Stimulated activated CD8-positive, alpha-beta memory T cell treated with anti-CD3 and anti-CD28 coated beads, Interleukin-2, amount 100 ng/mL, for 1 hour (primary cell): ENCODE data around the gene BCKDK.
A peak's percentile ranks its signal among the peaks of the same experiment; 100 is the strongest.
"Not testable (repeated sequence)": the region's sequence is repeated elsewhere in the genome, so short reads cannot be mapped to it uniquely, and the experiment has no call there.

Experiments
- DNase-seq, 2 donors: peaks; one replicate each; pipeline ENCODE4 v3.0.0-alpha.2; 2020; ENCODE audit warnings: low read depth in 2 of 2

BCKDK gene

GRCh38 chr16:31094424-31095120 is 13.6 kb upstream of the BCKDK start, which contains the start of gene VKORC1:
Gene VKORC1 (minus strand): TSS chr16:31094797. CDS start chr16:31094729, 68 bp downstream.
- DNase-seq, result peak; percentile 60 to 68

DNA sequence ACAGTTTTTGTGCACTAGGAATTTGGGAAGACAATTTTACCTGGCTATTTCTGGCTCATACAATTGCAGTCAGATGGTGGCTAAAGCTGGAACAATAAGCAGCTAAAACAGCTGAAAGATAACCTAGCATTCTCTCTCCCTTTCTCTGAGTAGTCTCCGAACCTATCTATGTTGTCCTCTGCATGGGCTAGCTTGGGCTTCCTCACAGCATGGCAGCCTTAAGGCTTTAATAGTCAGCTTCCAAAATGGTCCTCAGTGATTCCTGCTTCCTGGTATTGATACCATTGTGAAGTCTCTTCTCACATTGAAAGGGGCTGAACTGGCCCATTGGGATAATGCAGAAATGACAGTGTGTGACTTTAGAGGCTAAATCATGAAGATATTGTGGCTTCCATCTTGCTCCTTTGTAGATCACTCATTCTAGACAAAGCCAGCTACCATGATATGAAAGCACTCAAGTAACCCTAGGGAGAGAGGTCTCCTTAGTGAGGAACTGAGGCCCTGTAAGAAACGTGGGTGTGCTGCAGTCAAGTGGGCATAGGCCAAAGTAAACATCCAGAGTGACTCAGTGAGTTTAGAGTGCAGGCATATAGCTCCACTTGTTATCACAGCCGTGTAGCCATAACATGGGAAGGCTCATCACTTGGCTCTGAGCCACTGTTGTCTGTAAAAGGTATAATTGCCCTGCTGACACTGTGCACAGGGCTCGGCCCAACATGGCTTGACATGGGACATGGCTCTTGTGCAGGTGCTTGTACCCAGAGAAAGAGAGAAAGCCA is 8.1 kb upstream of the BCKDK start:
- DNase-seq, result no peak

- not testable (repeated sequence) for DNase-seq
Observed at GRCh38 chr16:31100876-31101641, 7.1 kb upstream of the BCKDK start.

- peak; percentile 63 to 69 for DNase-seq
Observed at GRCh38 chr16:31105677-31106213, 2.4 kb upstream of the BCKDK start.

DNA sequence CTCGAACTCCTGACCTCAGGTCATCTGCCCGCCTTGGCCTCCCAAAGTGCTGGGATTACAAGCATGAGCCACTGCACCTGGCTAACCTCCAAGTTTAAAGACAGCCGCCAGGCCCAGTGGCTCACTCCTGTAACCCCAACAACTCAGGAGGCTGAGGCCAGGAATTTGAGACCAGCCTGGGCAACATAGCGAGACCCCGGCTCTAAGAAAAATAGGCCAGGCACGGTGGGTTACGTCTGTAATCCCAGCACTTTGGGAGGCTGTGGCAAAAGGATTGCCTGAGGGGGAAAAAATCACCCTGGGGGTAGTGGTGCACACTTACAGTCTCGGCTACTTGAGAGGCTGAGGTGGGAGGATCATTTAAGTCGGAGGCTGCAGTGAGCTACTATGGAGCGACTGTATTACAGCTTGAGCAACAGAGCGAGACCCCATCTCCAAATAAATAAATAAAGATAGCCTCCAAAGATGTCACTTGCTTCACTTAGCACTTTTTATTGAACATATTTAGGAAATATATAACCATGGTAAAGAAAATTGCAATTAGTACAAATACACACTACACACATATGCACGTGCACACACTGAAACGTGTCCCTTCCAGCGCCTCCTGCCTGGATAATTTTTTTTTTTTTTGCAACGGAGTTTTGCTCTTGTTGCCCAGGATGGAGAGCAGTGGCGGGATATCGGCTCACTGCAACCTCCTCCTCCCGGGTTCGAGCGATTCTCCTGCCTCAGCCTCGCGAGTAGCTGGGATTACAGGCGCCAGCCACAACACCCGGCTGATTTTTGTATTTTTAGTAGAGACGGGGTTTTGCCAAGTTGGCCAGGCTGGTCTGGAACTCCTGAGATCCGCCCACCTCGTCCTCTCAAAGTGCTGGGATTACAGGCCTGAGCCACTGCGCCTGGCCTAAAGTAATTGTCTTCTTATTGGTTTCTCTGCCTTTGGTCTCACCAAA is 1.4 kb upstream of the BCKDK start:
- DNase-seq, result no peak

DNA sequence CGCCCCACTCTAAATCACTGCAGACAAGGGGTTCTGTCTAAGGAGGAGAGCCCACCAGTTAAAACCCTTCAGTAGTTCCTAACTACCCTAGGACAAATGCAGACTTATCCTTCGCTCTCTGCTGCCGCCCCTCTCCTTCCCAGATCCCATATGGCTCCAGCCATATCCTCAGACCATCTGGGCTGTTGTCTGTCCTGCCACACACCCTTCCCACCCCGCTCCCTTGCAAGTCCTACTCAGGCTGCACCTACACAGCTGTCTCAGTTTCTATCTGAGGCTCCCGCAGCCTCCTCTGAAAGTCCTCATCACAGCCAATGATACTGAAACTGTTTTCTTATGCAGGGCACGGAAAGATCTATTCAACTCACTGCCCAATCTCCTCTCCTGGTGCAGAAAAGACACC is 720 bp upstream of the BCKDK start:
- no peak for DNase-seq

- DNase-seq, result no peak
Observed at GRCh38 chr16:31108794-31109558, 790 bp downstream of the BCKDK start.

GRCh38 chr16:31109622-31110021 is 1.4 kb downstream of the BCKDK start:
- DNase-seq, result no peak

- DNase-seq, result no peak
Observed at GRCh38 chr16:31110106-31111034, 2.2 kb downstream of the BCKDK start.

DNA sequence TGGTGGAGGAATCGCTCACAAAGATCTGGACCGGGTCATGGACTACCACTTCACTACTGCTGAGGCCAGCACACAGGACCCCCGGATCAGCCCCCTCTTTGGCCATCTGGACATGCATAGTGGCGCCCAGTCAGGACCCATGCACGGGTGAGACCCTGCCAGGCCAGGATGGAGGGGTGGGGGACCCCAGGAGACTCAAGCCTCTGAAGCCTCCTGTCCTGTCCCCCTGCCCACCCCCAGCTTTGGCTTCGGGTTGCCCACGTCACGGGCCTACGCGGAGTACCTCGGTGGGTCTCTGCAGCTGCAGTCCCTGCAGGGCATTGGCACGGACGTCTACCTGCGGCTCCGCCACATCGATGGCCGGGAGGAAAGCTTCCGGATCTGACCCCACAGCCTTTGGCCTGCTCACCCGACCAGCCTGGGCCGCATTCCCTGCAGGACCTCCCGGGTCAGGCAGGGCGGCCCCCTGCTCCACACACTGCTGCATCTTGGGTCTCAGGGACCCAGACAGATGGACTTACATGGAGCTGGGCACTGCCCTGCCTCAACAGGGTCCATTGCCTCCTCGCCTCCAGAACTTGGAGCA is 3.8 kb downstream of the BCKDK start:
- no peak for DNase-seq

GRCh38 chr16:31112711-31113110 is 4.5 kb downstream of the BCKDK start:
- no peak for DNase-seq

DNA sequence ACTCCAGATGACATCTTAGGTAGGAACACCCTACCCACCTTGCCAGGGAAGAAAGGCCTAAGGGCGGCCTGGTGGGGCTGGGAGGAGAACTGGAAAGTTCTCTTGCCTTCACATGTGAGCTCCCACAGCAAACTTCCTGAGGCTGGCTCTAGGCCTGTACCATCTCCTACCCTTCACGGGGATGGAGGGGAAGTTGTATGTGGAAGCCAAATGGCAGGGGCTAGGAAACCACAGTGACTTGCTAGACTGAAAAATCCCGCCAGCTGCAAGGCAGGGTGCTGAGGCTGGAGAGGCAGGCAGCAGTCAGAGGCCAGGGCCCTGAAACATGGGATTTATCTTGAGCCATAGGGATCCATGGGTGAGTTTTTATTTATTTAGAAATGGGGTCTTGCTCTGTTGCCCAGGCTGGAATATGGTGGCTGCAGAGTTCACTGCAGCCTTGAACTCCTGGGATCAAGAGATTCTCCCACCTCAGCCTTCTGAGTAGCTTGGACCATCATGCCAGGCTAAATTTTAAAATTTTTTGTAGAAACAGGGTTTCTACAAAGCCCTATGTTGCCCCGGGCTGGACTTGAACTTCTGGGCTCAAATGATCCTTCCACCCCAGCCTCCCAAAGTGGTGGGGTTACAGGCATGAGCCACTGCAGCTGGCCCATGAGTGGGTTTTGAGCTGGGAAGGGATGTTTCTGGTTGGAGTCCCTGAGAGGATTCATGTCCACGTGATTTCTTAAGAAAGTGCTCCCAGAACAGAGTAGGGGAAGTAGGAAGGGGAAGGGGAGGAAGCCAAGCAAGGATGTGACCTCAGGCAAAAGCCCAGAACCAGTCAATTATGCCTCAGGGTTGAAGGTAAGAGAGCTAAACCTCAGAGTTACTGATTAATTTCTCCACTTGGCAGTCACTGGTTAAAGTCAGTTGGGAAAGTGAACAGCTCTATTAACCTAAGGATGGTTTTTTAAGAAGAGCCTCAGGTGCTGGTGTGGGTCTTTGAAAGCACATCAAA is 5.2 kb downstream of the BCKDK start:
- no peak for DNase-seq

GRCh38 chr16:31114468-31114867 is 6.3 kb downstream of the BCKDK start:
- DNase-seq, result no peak

DNA sequence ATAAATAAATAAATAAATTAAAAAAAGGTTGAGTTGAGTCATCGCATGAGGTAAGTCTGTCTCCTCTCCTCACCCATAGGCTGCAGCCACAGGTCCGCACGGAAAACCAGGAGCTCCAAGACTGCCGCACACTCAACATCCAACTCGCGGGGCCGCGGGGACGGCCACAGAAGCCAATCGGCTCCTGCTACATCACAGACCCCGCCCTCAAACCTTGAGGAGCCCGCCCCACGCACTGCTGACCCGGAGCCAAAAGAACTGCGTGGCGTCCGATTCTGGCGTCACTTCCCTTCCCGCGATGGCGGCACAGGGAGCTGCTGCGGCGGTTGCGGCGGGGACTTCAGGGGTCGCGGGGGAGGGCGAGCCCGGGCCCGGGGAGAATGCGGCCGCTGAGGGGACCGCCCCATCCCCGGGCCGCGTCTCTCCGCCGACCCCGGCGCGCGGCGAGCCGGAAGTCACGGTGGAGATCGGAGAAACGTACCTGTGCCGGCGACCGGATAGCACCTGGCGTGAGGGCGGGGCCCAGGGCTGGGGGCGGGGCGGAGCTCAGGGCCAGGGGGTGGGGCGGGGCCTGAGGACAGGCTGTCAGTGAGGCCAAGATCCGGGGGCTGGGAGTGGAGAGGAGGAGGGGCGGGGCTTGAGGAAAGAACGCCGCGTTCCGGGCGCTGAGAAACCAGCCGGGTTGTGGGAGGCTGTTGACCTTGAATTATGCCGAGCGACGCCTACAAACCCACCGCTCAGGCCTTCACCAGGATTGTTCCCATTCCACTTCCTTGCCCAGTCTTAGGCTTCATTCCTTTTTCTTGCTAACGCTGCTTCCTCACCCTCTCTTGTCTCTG is 9.4 kb downstream of the BCKDK start, which contains the start of gene KAT8:
KAT8 (plus strand) TSS at position 281 of the 839 bp plus-strand sequence; CDS start at position 299, 18 bp downstream.
- peak; percentile 92 to 94 for DNase-seq

DNA sequence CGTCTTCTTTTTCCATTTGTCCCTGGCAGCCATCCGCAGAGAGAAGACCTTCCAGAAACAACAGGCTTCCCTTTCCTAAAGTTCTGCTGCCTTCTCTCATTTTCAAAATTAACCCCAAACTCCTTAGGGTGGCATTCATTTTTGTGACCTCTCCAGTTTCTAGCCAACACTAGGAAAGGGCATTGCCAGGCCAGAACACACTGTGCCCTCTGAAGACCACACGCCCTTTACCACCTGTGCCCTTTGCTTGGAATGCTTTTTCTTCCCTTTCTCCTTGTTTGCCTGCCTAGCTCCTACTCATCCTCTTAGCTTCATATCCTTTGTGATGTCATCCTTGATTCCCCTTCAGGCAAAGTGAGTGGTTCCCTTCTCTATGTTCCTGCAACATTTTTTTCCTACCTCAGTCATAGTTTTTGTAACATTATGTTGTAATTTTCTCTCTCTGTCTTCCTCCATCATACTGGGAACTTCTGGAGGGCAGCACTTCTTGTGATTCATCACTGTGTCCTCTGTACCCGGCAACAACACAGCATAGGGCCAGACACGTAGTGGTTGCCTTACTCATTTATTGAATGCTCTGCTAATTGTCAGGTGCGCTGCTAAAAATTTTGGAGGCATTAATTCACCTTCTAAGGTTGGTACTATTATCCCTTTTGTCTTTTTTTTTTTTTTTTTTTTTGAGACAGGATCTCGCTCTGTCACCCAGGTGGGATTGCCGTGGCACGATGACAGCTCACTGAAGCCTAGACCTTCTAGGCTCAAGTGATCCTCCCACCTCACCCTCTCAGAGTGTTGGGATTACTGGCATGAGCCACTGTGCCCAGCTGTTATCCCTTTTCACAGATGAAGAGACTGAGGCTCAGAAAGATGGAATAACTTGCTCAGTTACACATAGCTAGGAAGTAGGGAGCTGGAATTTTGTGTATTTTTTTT is 10.3 kb downstream of the BCKDK start:
- no peak for DNase-seq
